Tibial nerve (tissue), 4 donors: Measurements from ENCODE around the gene CACNA1S.

Experiments
- EP300 ChIP-seq, 2 donors: sonication (generic); formaldehyde crosslinking; IDR thresholded peaks; one replicate each; pipeline ENCODE4 v1.6.1; 2017; ENCODE audit warnings: antibody characterized with exemption in 2 of 2, mild to moderate bottlenecking in 1 of 2
- POLR2A ChIP-seq, 2 donors: fragments of 450-650 bp; IDR thresholded peaks; one replicate each; pipeline ENCODE4 v1.6.1; 2017; ENCODE audit warnings: antibody characterized with exemption in 2 of 2, mild to moderate bottlenecking in 2 of 2, moderate library complexity in 2 of 2
- TF ChIP-seq, protein P1 (sequence below), 5 experiments: fragments of 200-600 bp in 3 of 5; fragments of 450-650 bp in 2 of 5; sonication (generic) in 3 of 5; IDR thresholded peaks; one replicate each; pipeline ENCODE4 v1.5.1; 2016 to 2019; ENCODE audit warnings: antibody characterized with exemption in 5 of 5, mild to moderate bottlenecking in 3 of 5, moderate library complexity in 2 of 5

DNA sequence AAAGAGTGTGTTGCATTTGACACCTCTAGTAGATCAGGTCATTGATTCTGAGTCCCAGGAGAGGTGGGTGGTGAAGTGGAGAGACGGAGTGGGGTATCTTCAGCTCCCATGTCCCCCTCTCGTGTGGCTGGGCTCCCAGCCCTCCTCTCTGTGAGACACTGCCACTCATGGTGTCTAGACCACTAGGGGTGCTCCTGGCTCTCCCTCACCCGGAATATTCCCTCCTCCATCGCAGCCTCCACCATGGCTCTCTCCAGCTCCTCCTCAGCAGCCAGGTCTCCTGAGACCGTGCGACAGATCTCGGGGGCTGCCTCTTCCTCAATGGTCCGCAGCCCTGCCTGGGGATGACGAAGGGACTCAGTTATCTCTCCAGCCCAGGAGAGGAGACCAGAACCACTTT lies 68.1 kb downstream of the CACNA1S start:
- TF ChIP-seq POLR2A (IDR thresholded peaks at IDR 0.05) (no peak), EP300 (IDR thresholded peaks at IDR 0.05) (no peak)
- TF ChIP-seq, protein P1, sequence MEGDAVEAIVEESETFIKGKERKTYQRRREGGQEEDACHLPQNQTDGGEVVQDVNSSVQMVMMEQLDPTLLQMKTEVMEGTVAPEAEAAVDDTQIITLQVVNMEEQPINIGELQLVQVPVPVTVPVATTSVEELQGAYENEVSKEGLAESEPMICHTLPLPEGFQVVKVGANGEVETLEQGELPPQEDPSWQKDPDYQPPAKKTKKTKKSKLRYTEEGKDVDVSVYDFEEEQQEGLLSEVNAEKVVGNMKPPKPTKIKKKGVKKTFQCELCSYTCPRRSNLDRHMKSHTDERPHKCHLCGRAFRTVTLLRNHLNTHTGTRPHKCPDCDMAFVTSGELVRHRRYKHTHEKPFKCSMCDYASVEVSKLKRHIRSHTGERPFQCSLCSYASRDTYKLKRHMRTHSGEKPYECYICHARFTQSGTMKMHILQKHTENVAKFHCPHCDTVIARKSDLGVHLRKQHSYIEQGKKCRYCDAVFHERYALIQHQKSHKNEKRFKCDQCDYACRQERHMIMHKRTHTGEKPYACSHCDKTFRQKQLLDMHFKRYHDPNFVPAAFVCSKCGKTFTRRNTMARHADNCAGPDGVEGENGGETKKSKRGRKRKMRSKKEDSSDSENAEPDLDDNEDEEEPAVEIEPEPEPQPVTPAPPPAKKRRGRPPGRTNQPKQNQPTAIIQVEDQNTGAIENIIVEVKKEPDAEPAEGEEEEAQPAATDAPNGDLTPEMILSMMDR (IDR thresholded peaks at IDR 0.05) = no peak
